HG03521 (cell line): ENCODE data around the gene CACNA2D1.

Source experiments
- ATAC-seq: cut with Tn5 transposase; IDR thresholded peaks from one replicate; pipeline ENCODE4 v1.9.1; 2021; ENCODE audit warnings: mild to moderate bottlenecking, moderate library complexity; ENCODE audit not compliant: unreplicated experiment

The CACNA2D1 gene

GRCh38 chr7:82128546-82128945 lies 315.0 kb downstream of the CACNA2D1 start:
- no peak for ATAC-seq

- no peak for ATAC-seq
These were observed 317.0 kb downstream of the CACNA2D1 start for GRCh38 chr7:82126576-82126975.

- ATAC-seq, result no peak
These were observed 319.1 kb downstream of the CACNA2D1 start for GRCh38 chr7:82124445-82124844.

- ATAC-seq, result no peak
These were observed 321.3 kb downstream of the CACNA2D1 start for GRCh38 chr7:82122275-82122674.

- ATAC-seq, result no peak
These were observed 329.3 kb downstream of the CACNA2D1 start for GRCh38 chr7:82114237-82114636.

GRCh38 chr7:82110146-82110840 lies 333.3 kb downstream of the CACNA2D1 start:
- no peak for ATAC-seq

GRCh38 chr7:82109288-82109687 lies 334.3 kb downstream of the CACNA2D1 start:
- ATAC-seq, result no peak

- ATAC-seq, result no peak
These were observed 337.4 kb downstream of the CACNA2D1 start for GRCh38 chr7:82106201-82106600.

GRCh38 chr7:82105463-82105862 lies 338.1 kb downstream of the CACNA2D1 start:
- no peak for ATAC-seq

- ATAC-seq, result no peak
These were observed 345.2 kb downstream of the CACNA2D1 start for GRCh38 chr7:82098414-82098813.

GRCh38 chr7:82091126-82091684 lies 352.4 kb downstream of the CACNA2D1 start:
- no peak for ATAC-seq

- no peak for ATAC-seq
These were observed 356.5 kb downstream of the CACNA2D1 start for GRCh38 chr7:82087099-82087498.

GRCh38 chr7:82085116-82085515 lies 358.5 kb downstream of the CACNA2D1 start:
- ATAC-seq, result no peak

- ATAC-seq, result no peak
These were observed 361.8 kb downstream of the CACNA2D1 start for GRCh38 chr7:82081644-82082224.

- no peak for ATAC-seq
These were observed 363.2 kb downstream of the CACNA2D1 start for GRCh38 chr7:82080254-82080927.

GRCh38 chr7:82079527-82079926 lies 364.1 kb downstream of the CACNA2D1 start:
- no peak for ATAC-seq

GRCh38 chr7:82078807-82079206 lies 364.8 kb downstream of the CACNA2D1 start:
- no peak for ATAC-seq

GRCh38 chr7:82071468-82071867 lies 372.1 kb downstream of the CACNA2D1 start:
- ATAC-seq, result no peak

- ATAC-seq, result no peak
These were observed 375.8 kb downstream of the CACNA2D1 start for GRCh38 chr7:82067628-82068264.

GRCh38 chr7:82057476-82057875 lies 386.1 kb downstream of the CACNA2D1 start:
- ATAC-seq, result no peak

- ATAC-seq, result no peak
These were observed 387.3 kb downstream of the CACNA2D1 start for GRCh38 chr7:82056282-82056681.
